SK-N-SH (cell line): Measurements from ENCODE around the gene ZNF385A. TPM values are rescaled to one million over a fixed set of nuclear protein-coding genes. Genes with fewer than 3 reads are reported as not detected.

Source experiments
- CTCF ChIA-PET: fragments of 300-600, 350-600 bp; formaldehyde crosslinking; extraction: SDS; loops from one replicate; lab custom pipeline; 2021; lab: Yijun Ruan, JAX
- POLR2A ChIA-PET: fragments of 350-600 bp; sonication (Branson Sonifier 250); formaldehyde crosslinking; extraction: SDS; loops from one replicate; lab custom pipeline; 2020; ENCODE audit warnings: antibody characterized with exemption, inconsistent platforms; lab: Yijun Ruan, JAX
- DNase-seq: peaks from one replicate; pipeline ENCODE4 v3.0.0; 2012
- H2AFZ ChIP-seq: fragments of 200-600 bp; sonication (generic); 2 replicates; pipeline ENCODE4 v1.8.1; 2016; ENCODE audit warnings: antibody characterized with exemption, mild to moderate bottlenecking, low read depth
- H3F3A ChIP-seq: fragments of 200-600 bp; sonication (generic); replicated peaks from 2 replicates; pipeline ENCODE3; 2016; ENCODE audit warnings: antibody characterized with exemption, mild to moderate bottlenecking; ENCODE audit not compliant: insufficient read depth
- H3K27ac ChIP-seq, 2 experiments: fragments of 200-500 bp in 1 of 2; fragments of 200-600 bp in 1 of 2; sonication (Bioruptor generic) in 1 of 2; sonication (generic), shearing (Covaris generic) in 1 of 2; 2 replicates each; pipeline versions ENCODE4 v1.5.1 to v1.6.1; 2014 to 2016; ENCODE audit warnings: low read depth in 2 of 2, inconsistent platforms in 1 of 2, low read length in 1 of 2, mild to moderate bottlenecking in 1 of 2, mixed read lengths in 1 of 2
- H3K27me3 ChIP-seq: fragments of 200-600 bp; sonication (generic), shearing (Covaris generic); 2 replicates; pipeline ENCODE4 v1.6.1; 2016; ENCODE audit warnings: mixed run types; ENCODE audit not compliant: insufficient read depth
- H3K36me3 ChIP-seq, 2 experiments: fragments of 200-500 bp in 1 of 2; fragments of 200-600 bp in 1 of 2; sonication (Bioruptor generic) in 1 of 2; sonication (generic) in 1 of 2; replicated peaks in 1 of 2; 2 replicates each; pipeline versions ENCODE3 to v1.5.1; 2014 to 2016; ENCODE audit warnings: low read length in 1 of 2, mild to moderate bottlenecking in 1 of 2; ENCODE audit not compliant: insufficient read depth in 2 of 2, control insufficient read depth in 1 of 2
- H3K4me1 ChIP-seq, 2 experiments: fragments of 200-500 bp in 1 of 2; fragments of 200-600 bp in 1 of 2; sonication (Bioruptor generic) in 1 of 2; sonication (generic), shearing (Covaris generic) in 1 of 2; 2 replicates each; pipeline versions ENCODE4 v1.5.1 to v1.6.1; 2014 to 2016; ENCODE audit warnings: low read depth in 1 of 2, low read length in 1 of 2, mixed run types in 1 of 2; ENCODE audit not compliant: insufficient read depth in 2 of 2, control insufficient read depth in 1 of 2
- H3K4me2 ChIP-seq: fragments of 200-600 bp; sonication (generic), shearing (Covaris generic); 2 replicates; pipeline ENCODE4 v1.6.1; 2017; ENCODE audit warnings: mixed run types
- H3K4me3 ChIP-seq, 2 experiments: fragments of 200-500 bp in 1 of 2; fragments of 200-600 bp in 1 of 2; sonication (Bioruptor generic) in 1 of 2; sonication (generic), shearing (Covaris generic) in 1 of 2; 2 replicates each; pipeline versions ENCODE4 v1.5.1 to v1.8.1; 2014 to 2016; ENCODE audit warnings: low read depth in 2 of 2, inconsistent platforms in 1 of 2, low read length in 1 of 2, mild to moderate bottlenecking in 1 of 2, mixed read lengths in 1 of 2, moderate library complexity in 1 of 2
- H3K79me2 ChIP-seq: fragments of 200-600 bp; sonication (generic); 2 replicates; pipeline ENCODE4 v1.8.1; 2017; ENCODE audit warnings: mild to moderate bottlenecking; ENCODE audit not compliant: insufficient read depth
- H3K9ac ChIP-seq: fragments of 200-600 bp; sonication (generic); 2 replicates; pipeline ENCODE4 v1.6.1; 2017; ENCODE audit warnings: mixed run types
- H3K9me2 ChIP-seq: fragments of 200-600 bp; sonication (generic); 2 replicates; pipeline ENCODE4 v1.6.1; 2017; ENCODE audit warnings: mixed run types
- H3K9me3 ChIP-seq: fragments of 200-600 bp; sonication (generic); 2 replicates; pipeline ENCODE4 v1.6.1; 2017; ENCODE audit warnings: mixed run types, mild to moderate bottlenecking, moderate library complexity
- H4K20me1 ChIP-seq: fragments of 200-600 bp; sonication (generic); 2 replicates; pipeline ENCODE4 v1.6.1; 2017; ENCODE audit warnings: mild to moderate bottlenecking, mixed run types; ENCODE audit not compliant: insufficient read depth
- EP300 ChIP-seq, 2 experiments: IDR thresholded peaks; 2 replicates each; pipeline versions ENCODE4 v1.4.0 to v1.6.1; 2012; ENCODE audit warnings: borderline replicate concordance in 1 of 2, low read depth in 1 of 2, low read length in 1 of 2
- FOSL2 ChIP-seq: IDR thresholded peaks from 2 replicates; pipeline ENCODE4 v1.4.0; 2012; ENCODE audit warnings: low read depth, mild to moderate bottlenecking, moderate library complexity, borderline replicate concordance
- FOXJ3 ChIP-seq: sonication (generic); formaldehyde crosslinking; IDR thresholded peaks from 2 replicates; pipeline ENCODE4 v1.5.1; 2020; ENCODE audit warnings: mild to moderate bottlenecking, missing genetic modification reagents
- FOXM1 ChIP-seq: IDR thresholded peaks from 2 replicates; pipeline ENCODE4 v1.4.0; 2012; ENCODE audit warnings: low read depth, mild to moderate bottlenecking
- GABPA ChIP-seq: IDR thresholded peaks from 2 replicates; pipeline ENCODE4 v1.4.0; 2012; ENCODE audit warnings: low read depth, mild to moderate bottlenecking
- GATA2 ChIP-seq: sonication (generic); formaldehyde crosslinking; IDR thresholded peaks from 2 replicates; pipeline ENCODE4 v1.5.0; 2020; ENCODE audit warnings: mild to moderate bottlenecking, missing genetic modification reagents
- IRF3 ChIP-seq: fragments of 150-350 bp; IDR thresholded peaks from 2 replicates; pipeline ENCODE4 v1.6.1; 2016; ENCODE audit warnings: mild to moderate bottlenecking, low read depth, low read length
- MAX ChIP-seq: IDR thresholded peaks from 2 replicates; pipeline ENCODE4 v1.4.0; 2012; ENCODE audit warnings: low read depth
- MEF2A ChIP-seq: IDR thresholded peaks from 2 replicates; pipeline ENCODE4 v1.4.0; 2012; ENCODE audit warnings: low read depth, borderline replicate concordance
- MXI1 ChIP-seq: IDR thresholded peaks from 2 replicates; pipeline ENCODE4 v1.6.1; 2012; ENCODE audit warnings: mild to moderate bottlenecking, low read depth, low read length, improper control_type of control experiment
- RAD21 ChIP-seq: IDR thresholded peaks from 2 replicates; pipeline ENCODE4 v1.6.1; 2012; ENCODE audit warnings: mild to moderate bottlenecking, low read length
- RCOR1 ChIP-seq: fragments of 150-350 bp; IDR thresholded peaks from 2 replicates; pipeline ENCODE4 v1.6.1; 2017; ENCODE audit warnings: antibody characterized with exemption, low read length
- SMC3 ChIP-seq: IDR thresholded peaks from 2 replicates; pipeline ENCODE4 v1.6.1; 2012; ENCODE audit warnings: low read depth, low read length, improper control_type of control experiment
- TAF1 ChIP-seq: IDR thresholded peaks from 2 replicates; pipeline ENCODE4 v1.6.1; 2012; ENCODE audit warnings: low read depth, mild to moderate bottlenecking, low read length, moderate library complexity, borderline replicate concordance
- TCF12 ChIP-seq: IDR thresholded peaks from 2 replicates; pipeline ENCODE4 v1.4.0; 2012
- TEAD4 ChIP-seq: IDR thresholded peaks from 2 replicates; pipeline ENCODE4 v1.4.0; 2012; ENCODE audit warnings: mild to moderate bottlenecking, borderline replicate concordance; ENCODE audit not compliant: insufficient read depth
- USF2 ChIP-seq: fragments of 150-350 bp; IDR thresholded peaks from 2 replicates; pipeline ENCODE4 v1.6.1; 2017; ENCODE audit warnings: antibody characterized with exemption, low read length, low read depth, borderline replicate concordance
- YY1 ChIP-seq: IDR thresholded peaks from 2 replicates; pipeline ENCODE4 v1.4.0; 2012; ENCODE audit warnings: low read depth, mild to moderate bottlenecking
- ZBTB33 ChIP-seq: IDR thresholded peaks from 2 replicates; pipeline ENCODE4 v1.4.0; 2012; ENCODE audit warnings: low read depth, borderline replicate concordance
- WGBS: methylation state at CpG from one replicate; pipeline ENCODE4 v1.1.6; 2017; ENCODE audit warnings: low lambda C conversion rate; 5-methylcytosine and 5-hydroxymethylcytosine counted together
- polyA plus RNA-seq, 3 experiments: library from polyadenylated mRNA; depleted of rRNA; stranded (reverse); fragments of >200 nt; gene quantifications; 2 replicates each; pipeline ENCODE4 v1.2.3, GENCODE V29; 2012
- TF ChIP-seq, protein P1 (sequence below): IDR thresholded peaks from 2 replicates; pipeline ENCODE4; 2012

ZNF385A gene
- polyA plus RNA-seq, 1 of the 3 experiments (the other 2 are of a cell fraction): 2.6 TPM

DNA sequence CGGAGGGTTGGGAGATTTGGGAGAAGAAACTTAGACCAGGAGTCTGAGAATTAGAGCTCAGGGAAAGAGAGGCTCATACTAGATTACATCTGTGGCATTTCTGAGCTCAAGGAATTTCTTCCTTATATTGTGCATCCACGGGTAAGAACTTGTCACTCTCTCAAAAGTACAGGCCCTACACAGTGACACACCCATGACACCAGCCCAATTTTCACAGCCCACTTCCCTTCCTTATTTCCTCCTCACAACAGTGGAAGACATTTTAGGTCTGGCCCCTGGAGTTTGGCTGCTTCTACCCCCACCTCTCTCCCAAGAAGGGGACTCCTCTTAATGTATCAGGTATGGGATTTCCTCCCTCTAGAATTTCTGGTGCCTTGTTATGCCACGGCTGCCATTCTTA is 9.2 kb upstream of the ZNF385A start:
- peaks cover 19 to 28% of the 10 kb centered on the region in 2 experiments for H3K36me3 ChIP-seq
- H3F3A ChIP-seq: no peaks in the 10 kb centered on the region
- no peak overlapping the region for H3K4me3 ChIP-seq
- no peak overlapping the region for H3K4me2 ChIP-seq
- 74% methylated on average over 3 of the region's 3 CpGs for WGBS
- DNase-seq: no peak
- H3K4me1 ChIP-seq: peaks cover 0 to 10% of the 10 kb centered on the region in 2 experiments; a peak in 1 of 4 replicates
- H3K79me2 ChIP-seq: no peaks in the 10 kb centered on the region
- H4K20me1 ChIP-seq: no peaks in the 10 kb centered on the region
- no peaks in the 10 kb centered on the region for H3K27me3 ChIP-seq
- ChIA-PET POLR2A (no interaction called here), CTCF (interaction anchor here (0.9 to 3.3 kb wide), 11 partner anchors 10 to 394 kb away, joined by 3 to 37 read pairs (median 4); partner anchors contain the start of gene HOXC9)
- no peaks in the 10 kb centered on the region for H3K9me2 ChIP-seq
- TF ChIP-seq SMC3: no peak
- no peak for TF ChIP-seq MAX
- no peak for TF ChIP-seq RAD21
- no peak for TF ChIP-seq GATA2 (CRISPR knock-in tag)
- TF ChIP-seq MXI1: no peak
- TF ChIP-seq FOSL2: no peak
- TF ChIP-seq TEAD4: no peak
- TF ChIP-seq USF2: no peak
- TF ChIP-seq, protein P1, sequence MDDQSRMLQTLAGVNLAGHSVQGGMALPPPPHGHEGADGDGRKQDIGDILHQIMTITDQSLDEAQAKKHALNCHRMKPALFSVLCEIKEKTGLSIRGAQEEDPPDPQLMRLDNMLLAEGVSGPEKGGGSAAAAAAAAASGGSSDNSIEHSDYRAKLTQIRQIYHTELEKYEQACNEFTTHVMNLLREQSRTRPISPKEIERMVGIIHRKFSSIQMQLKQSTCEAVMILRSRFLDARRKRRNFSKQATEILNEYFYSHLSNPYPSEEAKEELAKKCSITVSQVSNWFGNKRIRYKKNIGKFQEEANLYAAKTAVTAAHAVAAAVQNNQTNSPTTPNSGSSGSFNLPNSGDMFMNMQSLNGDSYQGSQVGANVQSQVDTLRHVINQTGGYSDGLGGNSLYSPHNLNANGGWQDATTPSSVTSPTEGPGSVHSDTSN: no peak
- TF ChIP-seq RCOR1: no peak
- no peak for TF ChIP-seq ZBTB33
- TF ChIP-seq YY1: no peak
- TF ChIP-seq GABPA: no peak
- TF ChIP-seq FOXM1: no peak
- TF ChIP-seq TCF12: no peak
- no peak for TF ChIP-seq IRF3
- no peak for TF ChIP-seq FOXJ3
- no peak for TF ChIP-seq TAF1
- TF ChIP-seq EP300 (IDR thresholded peaks at IDR 0.05; ENCODE audit: borderline replicate concordance in 1 of 2, low read depth in 1 of 2, low read length in 1 of 2): no peak
- no peak for TF ChIP-seq MEF2A
- no peak overlapping the region for H3K27ac ChIP-seq
- no peak overlapping the region for H3K9ac ChIP-seq
- no peak overlapping the region for H2AFZ ChIP-seq
- H3K9me3 ChIP-seq: no peaks in the 10 kb centered on the region
